Epidermal melanocyte (primary cell): ENCODE measurements around the gene ALB.
"Not testable (repeated sequence)": the region's sequence is repeated elsewhere in the genome, so short reads cannot be mapped to it uniquely, and the experiment has no call there.

Experiments used
- DNase-seq: peaks from one replicate; pipeline ENCODE4 v3.0.0; 2011; ENCODE audit warnings: low spot score; ENCODE audit not compliant: insufficient read length

The ALB gene

GRCh38 chr4:73404042-73404441, at the start of gene ALB:
Gene ALB (plus strand): TSS chr4:73404287. CDS start chr4:73404328, 41 bp downstream.
- DNase-seq: no peak

GRCh38 chr4:73357174-73357573, 46.9 kb upstream of the ALB start:
- not testable (repeated sequence) for DNase-seq

GRCh38 chr4:73369506-73370199, 34.4 kb upstream of the ALB start:
- DNase-seq: not testable (repeated sequence)

GRCh38 chr4:73375328-73375741, 28.8 kb upstream of the ALB start:
- no peak for DNase-seq

- no peak for DNase-seq
These were observed 27.8 kb upstream of the ALB start for GRCh38 chr4:73376251-73376650.

- no peak for DNase-seq
These were observed 27.1 kb upstream of the ALB start for GRCh38 chr4:73376976-73377375.

- DNase-seq: no peak
These were observed 25.2 kb upstream of the ALB start for GRCh38 chr4:73378887-73379286.

- DNase-seq: no peak
These were observed 24.1 kb upstream of the ALB start for GRCh38 chr4:73379946-73380345.

- no peak for DNase-seq
These were observed 22.9 kb upstream of the ALB start for GRCh38 chr4:73381214-73381613.

GRCh38 chr4:73383452-73383851, 20.6 kb upstream of the ALB start:
- no peak for DNase-seq

GRCh38 chr4:73387552-73387951, 16.5 kb upstream of the ALB start:
- no peak for DNase-seq

- DNase-seq: no peak
These were observed 15.2 kb upstream of the ALB start for GRCh38 chr4:73388887-73389286.

GRCh38 chr4:73389663-73390062, 14.4 kb upstream of the ALB start:
- not testable (repeated sequence) for DNase-seq

- no peak for DNase-seq
These were observed 12.3 kb upstream of the ALB start for GRCh38 chr4:73391774-73392173.

GRCh38 chr4:73392936-73393335, 11.2 kb upstream of the ALB start:
- no peak for DNase-seq

- DNase-seq: no peak
These were observed 7.8 kb upstream of the ALB start for GRCh38 chr4:73396304-73396703.

GRCh38 chr4:73396993-73397972, 6.8 kb upstream of the ALB start:
- no peak for DNase-seq

- DNase-seq: no peak
These were observed 2.7 kb upstream of the ALB start for GRCh38 chr4:73401412-73401811.

GRCh38 chr4:73404457-73404856, 370 bp downstream of the ALB start:
- DNase-seq: no peak

- DNase-seq: no peak
These were observed 1.1 kb downstream of the ALB start for GRCh38 chr4:73405138-73405537.

- DNase-seq: no peak
These were observed 2.4 kb downstream of the ALB start for GRCh38 chr4:73406548-73406875.

- no peak for DNase-seq
These were observed 3.2 kb downstream of the ALB start for GRCh38 chr4:73407227-73407673.
